H1 (cell line): ENCODE results near the gene KIF25. TPM values are rescaled to one million over a fixed set of nuclear protein-coding genes. Genes with fewer than 3 reads are reported as not detected.

ENCODE experiments used
- ATF3 ChIP-seq: IDR thresholded peaks from 2 replicates; pipeline ENCODE4 v1.6.1; 2011; ENCODE audit warnings: low read depth, mild to moderate bottlenecking, low read length; ENCODE audit not compliant: insufficient read depth
- CREB1 ChIP-seq: IDR thresholded peaks from 2 replicates; pipeline ENCODE4 v1.6.1; 2012; ENCODE audit warnings: inconsistent platforms
- FOSL1 ChIP-seq: IDR thresholded peaks from 2 replicates; pipeline ENCODE4 v1.6.1; 2011; ENCODE audit warnings: mild to moderate bottlenecking, low read depth, low read length, moderate library complexity; ENCODE audit not compliant: insufficient read depth
- GTF2F1 ChIP-seq: IDR thresholded peaks from 2 replicates; pipeline ENCODE4 v1.6.1; 2012; ENCODE audit warnings: low read depth, low read length, improper control_type of control experiment, borderline replicate concordance
- HDAC2 ChIP-seq, 2 experiments: fragments of 300-600 bp in 1 of 2; sonication (generic) in 1 of 2; IDR thresholded peaks; 2 replicates each; pipeline ENCODE4 v1.6.1; 2011 to 2012; ENCODE audit warnings: low read depth in 2 of 2, low read length in 2 of 2, mild to moderate bottlenecking in 2 of 2, moderate library complexity in 2 of 2, borderline replicate concordance in 1 of 2, inconsistent platforms in 1 of 2
- KDM1A ChIP-seq: fragments of 200-600, 300-600 bp; sonication (generic); IDR thresholded peaks from 2 replicates; pipeline ENCODE4 v1.7.1; 2016; ENCODE audit warnings: mild to moderate bottlenecking, low read length, borderline replicate concordance
- POLR2A ChIP-seq, 2 experiments: IDR thresholded peaks; 1 replicate in 1 of 2; 2 replicates in 1 of 2; pipeline ENCODE4 v1.6.1; 2011; ENCODE audit warnings: low read depth in 2 of 2, low read length in 2 of 2, mild to moderate bottlenecking in 2 of 2; ENCODE audit errors: control extremely low read depth in 1 of 2
- SIRT6 ChIP-seq: IDR thresholded peaks from one replicate; pipeline ENCODE4 v1.7.1; 2012; ENCODE audit warnings: low read length, inconsistent platforms
- polyA plus RNA-seq, 7 experiments: library from polyadenylated mRNA; depleted of rRNA in 3 of 7; stranded (reverse) in 5 of 7; unstranded in 2 of 7; fragments of >200 nt in 5 of 7; fragments of 200-250 nt in 2 of 7; gene quantifications; 1 replicate in 5 of 7; 2 replicates in 1 of 7; 4 replicates in 1 of 7; pipeline versions ENCODE4 v1.2.1 to v1.2.3, GENCODE V29; 2011 to 2013; ENCODE audit warnings: missing spikeins in 2 of 7, mixed read lengths in 2 of 7
- total RNA-seq: library from RNA; stranded (reverse); fragmentation: NEBNext Ultra II Directional; extraction: Animal tissue kit (Norgen Biotek cat#: 25700); gene quantifications from 2 replicates; pipeline ENCODE4 v1.2.1, GENCODE V29; 2021
- TF ChIP-seq, protein P1 (sequence below): fragments of 300-600 bp; sonication (generic); IDR thresholded peaks from 2 replicates; pipeline ENCODE4 v1.7.1; 2012; ENCODE audit warnings: low read length, moderate library complexity, mild to moderate bottlenecking, inconsistent platforms; ENCODE audit not compliant: insufficient replicate concordance
- TF ChIP-seq, protein P2 (sequence below): IDR thresholded peaks from 2 replicates; pipeline ENCODE4 v1.6.1; 2012; ENCODE audit warnings: inconsistent platforms

The KIF25 gene
- total and polyA plus RNA-seq, 2 of the 8 experiments (the other 6 are each of a cell fraction or from before 2014, with no cell fraction given): 1.5 to 2.0 TPM

GRCh38 chr6:168016721-168017525 is 19.5 kb downstream of the KIF25 start (continued):
- TF ChIP-seq, protein P1, sequence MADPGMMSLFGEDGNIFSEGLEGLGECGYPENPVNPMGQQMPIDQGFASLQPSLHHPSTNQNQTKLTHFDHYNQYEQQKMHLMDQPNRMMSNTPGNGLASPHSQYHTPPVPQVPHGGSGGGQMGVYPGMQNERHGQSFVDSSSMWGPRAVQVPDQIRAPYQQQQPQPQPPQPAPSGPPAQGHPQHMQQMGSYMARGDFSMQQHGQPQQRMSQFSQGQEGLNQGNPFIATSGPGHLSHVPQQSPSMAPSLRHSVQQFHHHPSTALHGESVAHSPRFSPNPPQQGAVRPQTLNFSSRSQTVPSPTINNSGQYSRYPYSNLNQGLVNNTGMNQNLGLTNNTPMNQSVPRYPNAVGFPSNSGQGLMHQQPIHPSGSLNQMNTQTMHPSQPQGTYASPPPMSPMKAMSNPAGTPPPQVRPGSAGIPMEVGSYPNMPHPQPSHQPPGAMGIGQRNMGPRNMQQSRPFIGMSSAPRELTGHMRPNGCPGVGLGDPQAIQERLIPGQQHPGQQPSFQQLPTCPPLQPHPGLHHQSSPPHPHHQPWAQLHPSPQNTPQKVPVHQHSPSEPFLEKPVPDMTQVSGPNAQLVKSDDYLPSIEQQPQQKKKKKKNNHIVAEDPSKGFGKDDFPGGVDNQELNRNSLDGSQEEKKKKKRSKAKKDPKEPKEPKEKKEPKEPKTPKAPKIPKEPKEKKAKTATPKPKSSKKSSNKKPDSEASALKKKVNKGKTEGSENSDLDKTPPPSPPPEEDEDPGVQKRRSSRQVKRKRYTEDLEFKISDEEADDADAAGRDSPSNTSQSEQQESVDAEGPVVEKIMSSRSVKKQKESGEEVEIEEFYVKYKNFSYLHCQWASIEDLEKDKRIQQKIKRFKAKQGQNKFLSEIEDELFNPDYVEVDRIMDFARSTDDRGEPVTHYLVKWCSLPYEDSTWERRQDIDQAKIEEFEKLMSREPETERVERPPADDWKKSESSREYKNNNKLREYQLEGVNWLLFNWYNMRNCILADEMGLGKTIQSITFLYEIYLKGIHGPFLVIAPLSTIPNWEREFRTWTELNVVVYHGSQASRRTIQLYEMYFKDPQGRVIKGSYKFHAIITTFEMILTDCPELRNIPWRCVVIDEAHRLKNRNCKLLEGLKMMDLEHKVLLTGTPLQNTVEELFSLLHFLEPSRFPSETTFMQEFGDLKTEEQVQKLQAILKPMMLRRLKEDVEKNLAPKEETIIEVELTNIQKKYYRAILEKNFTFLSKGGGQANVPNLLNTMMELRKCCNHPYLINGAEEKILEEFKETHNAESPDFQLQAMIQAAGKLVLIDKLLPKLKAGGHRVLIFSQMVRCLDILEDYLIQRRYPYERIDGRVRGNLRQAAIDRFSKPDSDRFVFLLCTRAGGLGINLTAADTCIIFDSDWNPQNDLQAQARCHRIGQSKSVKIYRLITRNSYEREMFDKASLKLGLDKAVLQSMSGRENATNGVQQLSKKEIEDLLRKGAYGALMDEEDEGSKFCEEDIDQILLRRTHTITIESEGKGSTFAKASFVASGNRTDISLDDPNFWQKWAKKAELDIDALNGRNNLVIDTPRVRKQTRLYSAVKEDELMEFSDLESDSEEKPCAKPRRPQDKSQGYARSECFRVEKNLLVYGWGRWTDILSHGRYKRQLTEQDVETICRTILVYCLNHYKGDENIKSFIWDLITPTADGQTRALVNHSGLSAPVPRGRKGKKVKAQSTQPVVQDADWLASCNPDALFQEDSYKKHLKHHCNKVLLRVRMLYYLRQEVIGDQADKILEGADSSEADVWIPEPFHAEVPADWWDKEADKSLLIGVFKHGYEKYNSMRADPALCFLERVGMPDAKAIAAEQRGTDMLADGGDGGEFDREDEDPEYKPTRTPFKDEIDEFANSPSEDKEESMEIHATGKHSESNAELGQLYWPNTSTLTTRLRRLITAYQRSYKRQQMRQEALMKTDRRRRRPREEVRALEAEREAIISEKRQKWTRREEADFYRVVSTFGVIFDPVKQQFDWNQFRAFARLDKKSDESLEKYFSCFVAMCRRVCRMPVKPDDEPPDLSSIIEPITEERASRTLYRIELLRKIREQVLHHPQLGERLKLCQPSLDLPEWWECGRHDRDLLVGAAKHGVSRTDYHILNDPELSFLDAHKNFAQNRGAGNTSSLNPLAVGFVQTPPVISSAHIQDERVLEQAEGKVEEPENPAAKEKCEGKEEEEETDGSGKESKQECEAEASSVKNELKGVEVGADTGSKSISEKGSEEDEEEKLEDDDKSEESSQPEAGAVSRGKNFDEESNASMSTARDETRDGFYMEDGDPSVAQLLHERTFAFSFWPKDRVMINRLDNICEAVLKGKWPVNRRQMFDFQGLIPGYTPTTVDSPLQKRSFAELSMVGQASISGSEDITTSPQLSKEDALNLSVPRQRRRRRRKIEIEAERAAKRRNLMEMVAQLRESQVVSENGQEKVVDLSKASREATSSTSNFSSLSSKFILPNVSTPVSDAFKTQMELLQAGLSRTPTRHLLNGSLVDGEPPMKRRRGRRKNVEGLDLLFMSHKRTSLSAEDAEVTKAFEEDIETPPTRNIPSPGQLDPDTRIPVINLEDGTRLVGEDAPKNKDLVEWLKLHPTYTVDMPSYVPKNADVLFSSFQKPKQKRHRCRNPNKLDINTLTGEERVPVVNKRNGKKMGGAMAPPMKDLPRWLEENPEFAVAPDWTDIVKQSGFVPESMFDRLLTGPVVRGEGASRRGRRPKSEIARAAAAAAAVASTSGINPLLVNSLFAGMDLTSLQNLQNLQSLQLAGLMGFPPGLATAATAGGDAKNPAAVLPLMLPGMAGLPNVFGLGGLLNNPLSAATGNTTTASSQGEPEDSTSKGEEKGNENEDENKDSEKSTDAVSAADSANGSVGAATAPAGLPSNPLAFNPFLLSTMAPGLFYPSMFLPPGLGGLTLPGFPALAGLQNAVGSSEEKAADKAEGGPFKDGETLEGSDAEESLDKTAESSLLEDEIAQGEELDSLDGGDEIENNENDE: no peak
- no peak for TF ChIP-seq HDAC2 (IDR thresholded peaks at IDR 0.05; ENCODE audit: borderline replicate concordance in 1 of 2, low read depth in 2 of 2, low read length in 2 of 2)
- TF ChIP-seq ATF3: no peak
- TF ChIP-seq SIRT6: no peak
- TF ChIP-seq GTF2F1: no peak
- no peak for TF ChIP-seq KDM1A
- no peak for TF ChIP-seq CREB1
- TF ChIP-seq, protein P2, sequence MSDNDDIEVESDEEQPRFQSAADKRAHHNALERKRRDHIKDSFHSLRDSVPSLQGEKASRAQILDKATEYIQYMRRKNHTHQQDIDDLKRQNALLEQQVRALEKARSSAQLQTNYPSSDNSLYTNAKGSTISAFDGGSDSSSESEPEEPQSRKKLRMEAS: no peak
- no peak for TF ChIP-seq FOSL1
- TF ChIP-seq POLR2A (IDR thresholded peaks at IDR 0.05; ENCODE audit: control extremely low read depth in 1 of 2, low read depth in 2 of 2, low read length in 2 of 2): no peak
